ENCODE data around the gene CDC6.

GRCh38 chr17:40303009-40303657, 15.5 kb downstream of the CDC6 start:
- TF ChIP-seq CTCF (IDR thresholded peaks at IDR 0.05 in 4 of 5, conservative IDR thresholded peaks at IDR 0.05 in 1 of 5) (peak; percentile 82 to 92 (median 86)), POLR2A (IDR thresholded peaks at IDR 0.05) (no peak)

All from gastrocnemius medialis (tissue), 4 donors.